Large intestine (tissue), 3 donors: Measurements from ENCODE around the gene DHRS13. TPM values are rescaled to one million over a fixed set of nuclear protein-coding genes. Genes with fewer than 3 reads are reported as not detected.
A peak's percentile ranks its signal among the peaks of the same experiment; 100 is the strongest.

ENCODE experiments used
- DNase-seq, 2 donors: peaks; one replicate each; pipeline versions ENCODE4 v3.0.0 to v3.0.0-alpha.2; 2013
- H3K27ac ChIP-seq: one replicate; pipeline ENCODE4 v1.5.1; 2013; ENCODE audit warnings: low read length
- H3K27me3 ChIP-seq: 2 replicates; pipeline ENCODE4 v1.6.1; 2013; ENCODE audit warnings: low read length; ENCODE audit not compliant: control insufficient read depth, insufficient read depth
- H3K36me3 ChIP-seq: 2 replicates; pipeline ENCODE4 v1.6.1; 2013; ENCODE audit warnings: low read length; ENCODE audit not compliant: control insufficient read depth, insufficient read depth
- H3K4me1 ChIP-seq: one replicate; pipeline ENCODE4 v1.6.1; 2013; ENCODE audit warnings: low read length; ENCODE audit not compliant: control insufficient read depth, insufficient read depth
- H3K4me3 ChIP-seq: one replicate; pipeline ENCODE4 v1.5.1; 2013; ENCODE audit warnings: low read length
- H3K9me3 ChIP-seq: one replicate; pipeline ENCODE4 v1.6.1; 2013; ENCODE audit warnings: mild to moderate bottlenecking, low read depth, low read length, moderate library complexity; ENCODE audit not compliant: control insufficient read depth
- WGBS: methylation state at CpG from one replicate; pipeline ENCODE4 v1.1.5; 2013; ENCODE audit warnings: low lambda C conversion rate; ENCODE audit not compliant: insufficient coverage; 5-methylcytosine and 5-hydroxymethylcytosine counted together
- polyA plus RNA-seq: library from polyadenylated mRNA; unstranded; fragments of 120-200 nt; gene quantifications from one replicate; pipeline ENCODE4 v1.2.1, GENCODE V29; 2013

The DHRS13 gene
- polyA plus RNA-seq, 1 donor: 8.4 TPM

GRCh38 chr17:28948342-28948741 is 45.5 kb upstream of the DHRS13 start:
- Histone ChIP-seq H3K27me3 (no peaks in the 10 kb centered on the region), H3K36me3 (peaks cover 8% of the 10 kb centered on the region), H3K9me3 (no peaks in the 10 kb centered on the region), H3K27ac (peak overlapping the region; percentile 88), H3K4me1 (peaks cover 13% of the 10 kb centered on the region), H3K4me3 (peak overlapping the region; percentile 79)
- WGBS: 20% methylated on average over 1 of the region's 4 CpGs
- no peak for DNase-seq

- Histone ChIP-seq H3K27me3 (no peaks in the 10 kb centered on the region), H3K27ac (no peak overlapping the region), H3K36me3 (peaks cover 13% of the 10 kb centered on the region), H3K4me1 (peaks cover 10% of the 10 kb centered on the region), H3K9me3 (no peaks in the 10 kb centered on the region), H3K4me3 (no peak overlapping the region)
- DNase-seq: no peak
- WGBS: 63% methylated on average over 2 of the region's 3 CpGs
Measured at GRCh38 chr17:28947639-28948038, 44.8 kb upstream of the DHRS13 start.

- Histone ChIP-seq H3K27ac (no peak overlapping the region), H3K4me1 (peaks cover 8% of the 10 kb centered on the region)
- DNase-seq: no peak
Measured at GRCh38 chr17:28946239-28946638, 43.4 kb upstream of the DHRS13 start.

GRCh38 chr17:28944862-28945741 is 42.2 kb upstream of the DHRS13 start:
- no peaks in the 10 kb centered on the region for H3K9me3 ChIP-seq
- H3K4me3 ChIP-seq: no peak overlapping the region
- peaks cover 18% of the 10 kb centered on the region for H3K36me3 ChIP-seq
- no peak for DNase-seq
- peaks cover 8% of the 10 kb centered on the region for H3K4me1 ChIP-seq
- H3K27me3 ChIP-seq: no peaks in the 10 kb centered on the region
- no peak overlapping the region for H3K27ac ChIP-seq
- 80% methylated on average over 1 of the region's 8 CpGs for WGBS

More at GRCh38 chr17:28946239-28946638, 43.4 kb upstream of the DHRS13 start:
- Histone ChIP-seq H3K36me3 (peaks cover 13% of the 10 kb centered on the region), H3K9me3 (no peaks in the 10 kb centered on the region), H3K4me3 (no peak overlapping the region), H3K27me3 (no peaks in the 10 kb centered on the region)
- WGBS: no CpG with 5 or more reads among the region's 4 CpGs

GRCh38 chr17:28944343-28944742 is 41.5 kb upstream of the DHRS13 start:
- Histone ChIP-seq H3K27ac (no peak overlapping the region), H3K27me3 (no peaks in the 10 kb centered on the region), H3K4me1 (peaks cover 8% of the 10 kb centered on the region), H3K36me3 (peaks cover 21% of the 10 kb centered on the region), H3K9me3 (no peaks in the 10 kb centered on the region), H3K4me3 (no peak overlapping the region)
- no peak for DNase-seq
- 57% methylated on average over 1 of the region's 4 CpGs for WGBS

GRCh38 chr17:28942925-28943324 is 40.0 kb upstream of the DHRS13 start:
- Histone ChIP-seq H3K36me3 (peaks cover 26% of the 10 kb centered on the region), H3K4me3 (no peak overlapping the region), H3K9me3 (no peaks in the 10 kb centered on the region), H3K27me3 (no peaks in the 10 kb centered on the region), H3K27ac (no peak overlapping the region), H3K4me1 (peaks cover 5% of the 10 kb centered on the region)
- DNase-seq: no peak
- WGBS: 100% methylated on average over 1 of the region's 2 CpGs

- H3K27ac ChIP-seq: no peak overlapping the region
- WGBS: 40% methylated on average over 1 of the region's 1 CpG
- H3K9me3 ChIP-seq: no peaks in the 10 kb centered on the region
- H3K4me3 ChIP-seq: no peak overlapping the region
- DNase-seq: no peak
- no peaks in the 10 kb centered on the region for H3K27me3 ChIP-seq
- H3K4me1 ChIP-seq: no peaks in the 10 kb centered on the region
- H3K36me3 ChIP-seq: peaks cover 28% of the 10 kb centered on the region
Measured at GRCh38 chr17:28941251-28941650, 38.4 kb upstream of the DHRS13 start.

GRCh38 chr17:28940675-28941074 is 37.8 kb upstream of the DHRS13 start:
- H3K9me3 ChIP-seq: no peaks in the 10 kb centered on the region
- WGBS: no CpG with 5 or more reads among the region's 3 CpGs
- H3K27ac ChIP-seq: no peak overlapping the region
- no peaks in the 10 kb centered on the region for H3K27me3 ChIP-seq
- H3K4me1 ChIP-seq: no peaks in the 10 kb centered on the region
- no peak for DNase-seq
- peaks cover 28% of the 10 kb centered on the region for H3K36me3 ChIP-seq
- H3K4me3 ChIP-seq: no peak overlapping the region

GRCh38 chr17:28940142-28940541 is 37.3 kb upstream of the DHRS13 start:
- Histone ChIP-seq H3K27ac (no peak overlapping the region), H3K4me1 (no peaks in the 10 kb centered on the region)
- WGBS: 94% methylated on average over 2 of the region's 3 CpGs

GRCh38 chr17:28938552-28938951 is 35.7 kb upstream of the DHRS13 start:
- Histone ChIP-seq H3K4me3 (no peak overlapping the region), H3K36me3 (peaks cover 25% of the 10 kb centered on the region), H3K27me3 (no peaks in the 10 kb centered on the region), H3K4me1 (no peaks in the 10 kb centered on the region), H3K27ac (no peak overlapping the region), H3K9me3 (no peaks in the 10 kb centered on the region)
- DNase-seq: no peak

More at GRCh38 chr17:28940142-28940541, 37.3 kb upstream of the DHRS13 start:
- no peak for DNase-seq
- H3K27me3 ChIP-seq: no peaks in the 10 kb centered on the region
- H3K9me3 ChIP-seq: no peaks in the 10 kb centered on the region
- peaks cover 26% of the 10 kb centered on the region for H3K36me3 ChIP-seq
- no peak overlapping the region for H3K4me3 ChIP-seq
